ENCODE results near the gene BPIFB2. TPM values are rescaled to one million over a fixed set of nuclear protein-coding genes. Genes with fewer than 3 reads are reported as not detected.
"Not testable (repeated sequence)": the region's sequence is repeated elsewhere in the genome, so short reads cannot be mapped to it uniquely, and the experiment has no call there.

The BPIFB2 gene
- total RNA-seq, 1 experiment from 2014 or later: not detected

- H3K27ac ChIP-seq (ENCODE audit: low read length): no peak overlapping the region
- ChIA-PET POLR2A (no interaction called here), CTCF (no interaction called here)
- H3K27me3 ChIP-seq (ENCODE audit: control insufficient read depth, insufficient read depth, low read length): no peaks in the 10 kb centered on the region
- no peak for DNase-seq (ENCODE audit: low read depth, low spot score)
- in situ Hi-C loops (cut with HindIII; ENCODE audit: low pct_unique_long_range_greater_than_20kb, low sequenced_read_pairs): no loop called here
- peaks cover 6% of the 10 kb centered on the region; the same call in 1 of the 2 replicates for H3K4me1 ChIP-seq (ENCODE audit: control insufficient read depth, insufficient read depth, low read length)
- TF ChIP-seq REST (IDR thresholded peaks at IDR 0.05; ENCODE audit: insufficient read depth in 1 of 2, low read depth in 2 of 2, low read length in 1 of 2) (no peak), CTCF (IDR thresholded peaks at IDR 0.05) (no peak), SIN3A (IDR thresholded peaks at IDR 0.05; ENCODE audit: borderline replicate concordance, insufficient read depth, low read depth, low read length) (no peak), TCF7L2 (IDR thresholded peaks at IDR 0.05; ENCODE audit: low read depth, low read length) (no peak), POLR2AphosphoS5 (IDR thresholded peaks at IDR 0.05; ENCODE audit: low read depth, low read length) (no peak)
- H3K4me3 ChIP-seq (ENCODE audit: low read depth in 2 of 2, low read length in 2 of 2): no peak overlapping the region
- no TSS peak for BruUV-seq (replicated peaks)
- intact Hi-C loops (cut with micrococcal nuclease; ENCODE audit: unreplicated experiment): no loop called here
- no peaks in the 10 kb centered on the region for H3K36me3 ChIP-seq (ENCODE audit: control insufficient read depth, insufficient read depth, low read length)
- ATAC-seq: no peak
- no peaks in the 10 kb centered on the region for H3K9me3 ChIP-seq (ENCODE audit: control insufficient read depth, insufficient read depth, low read depth, low read length)
Observed at GRCh38 chr20:32972181-32973076, 35.1 kb upstream of the BPIFB2 start.

- in situ Hi-C loops (cut with HindIII; ENCODE audit: low pct_unique_long_range_greater_than_20kb, low sequenced_read_pairs): no loop called here
- no TSS peak for BruUV-seq (replicated peaks)
- H3K27ac ChIP-seq (ENCODE audit: low read length): no peak overlapping the region
- no peak for TF ChIP-seq TCF7L2 (IDR thresholded peaks at IDR 0.05; ENCODE audit: low read depth, low read length)
- no peak for TF ChIP-seq POLR2AphosphoS5 (IDR thresholded peaks at IDR 0.05; ENCODE audit: low read depth, low read length)
- H3K9me3 ChIP-seq (ENCODE audit: control insufficient read depth, insufficient read depth, low read depth, low read length): no peaks in the 10 kb centered on the region
- POLR2A ChIA-PET: no interaction called here
- CTCF ChIA-PET: no interaction called here
- no peak overlapping the region for H3K4me3 ChIP-seq (ENCODE audit: low read depth in 2 of 2, low read length in 2 of 2)
- no peaks in the 10 kb centered on the region for H3K36me3 ChIP-seq (ENCODE audit: control insufficient read depth, insufficient read depth, low read length)
- no peaks in the 10 kb centered on the region for H3K27me3 ChIP-seq (ENCODE audit: control insufficient read depth, insufficient read depth, low read length)
- intact Hi-C loops (cut with micrococcal nuclease; ENCODE audit: unreplicated experiment): no loop called here
- DNase-seq (ENCODE audit: low read depth, low spot score): no peak
- peaks cover 6% of the 10 kb centered on the region; the same call in 1 of the 2 replicates for H3K4me1 ChIP-seq (ENCODE audit: control insufficient read depth, insufficient read depth, low read length)
- no peak for ATAC-seq
Observed at GRCh38 chr20:32973077-32973717, 34.3 kb upstream of the BPIFB2 start.

- H3K27me3 ChIP-seq (ENCODE audit: control insufficient read depth, insufficient read depth, low read length); BruUV-seq (replicated peaks); H3K27ac ChIP-seq (ENCODE audit: low read length); CTCF ChIA-PET; DNase-seq (ENCODE audit: low read depth, low spot score); H3K9me3 ChIP-seq (ENCODE audit: control insufficient read depth, insufficient read depth, low read depth, low read length); H3K4me3 ChIP-seq (ENCODE audit: low read depth in 2 of 2, low read length in 2 of 2); in situ Hi-C loops (cut with HindIII; ENCODE audit: low pct_unique_long_range_greater_than_20kb, low sequenced_read_pairs); intact Hi-C loops (cut with micrococcal nuclease; ENCODE audit: unreplicated experiment); ATAC-seq; H3K4me1 ChIP-seq (ENCODE audit: control insufficient read depth, insufficient read depth, low read length); H3K36me3 ChIP-seq (ENCODE audit: control insufficient read depth, insufficient read depth, low read length); POLR2A ChIA-PET: not testable (repeated sequence)
Observed at GRCh38 chr20:32974204-32975064, 33.1 kb upstream of the BPIFB2 start.

- ATAC-seq; H3K27ac ChIP-seq (ENCODE audit: low read length); CTCF ChIA-PET; in situ Hi-C loops (cut with HindIII; ENCODE audit: low pct_unique_long_range_greater_than_20kb, low sequenced_read_pairs); H3K36me3 ChIP-seq (ENCODE audit: control insufficient read depth, insufficient read depth, low read length); POLR2A ChIA-PET; H3K4me3 ChIP-seq (ENCODE audit: low read depth in 2 of 2, low read length in 2 of 2); DNase-seq (ENCODE audit: low read depth, low spot score); H3K4me1 ChIP-seq (ENCODE audit: control insufficient read depth, insufficient read depth, low read length); BruUV-seq (replicated peaks); H3K27me3 ChIP-seq (ENCODE audit: control insufficient read depth, insufficient read depth, low read length); H3K9me3 ChIP-seq (ENCODE audit: control insufficient read depth, insufficient read depth, low read depth, low read length); intact Hi-C loops (cut with micrococcal nuclease; ENCODE audit: unreplicated experiment): not testable (repeated sequence)
Observed at GRCh38 chr20:32975121-32975520, 32.4 kb upstream of the BPIFB2 start.

All from Panc1 (cell line).